Hematopoietic multipotent progenitor cell treated with erythropoietin and hydrocortisone succinate and interleukin-3 and kit ligand, for 6 days (in vitro differentiated cells): ENCODE measurements around the gene CRAMP1.
A peak's percentile ranks its signal among the peaks of the same experiment; 100 is the strongest.
"Not testable (repeated sequence)": the region's sequence is repeated elsewhere in the genome, so short reads cannot be mapped to it uniquely, and the experiment has no call there.

ENCODE experiments used
- DNase-seq: peaks from one replicate; pipeline ENCODE4 v3.0.0-alpha.2; 2015

CRAMP1 gene

DNA sequence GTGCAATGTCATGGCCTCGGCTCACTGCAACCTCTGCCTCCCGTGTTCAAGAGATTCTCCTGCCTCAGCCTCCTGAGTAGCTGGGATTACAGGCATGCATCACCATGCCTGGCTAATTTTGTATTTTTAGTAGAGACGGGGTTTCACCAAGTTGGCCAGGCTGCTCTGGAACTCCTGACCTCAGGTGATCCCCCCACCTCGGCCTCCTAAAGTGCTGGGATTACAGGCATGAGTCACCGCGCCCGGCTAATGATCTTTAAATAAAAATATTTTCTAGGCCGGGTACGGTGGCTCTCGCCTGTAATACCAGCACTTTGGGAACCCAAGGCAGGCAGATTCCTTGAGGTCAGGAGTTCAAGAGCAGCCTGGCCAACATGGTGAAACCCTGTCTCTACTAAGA, 106.1 kb downstream of the CRAMP1 start:
- not testable (repeated sequence) for DNase-seq

GRCh38 chr16:1719559-1720229, 107.5 kb downstream of the CRAMP1 start:
- not testable (repeated sequence) for DNase-seq

DNA sequence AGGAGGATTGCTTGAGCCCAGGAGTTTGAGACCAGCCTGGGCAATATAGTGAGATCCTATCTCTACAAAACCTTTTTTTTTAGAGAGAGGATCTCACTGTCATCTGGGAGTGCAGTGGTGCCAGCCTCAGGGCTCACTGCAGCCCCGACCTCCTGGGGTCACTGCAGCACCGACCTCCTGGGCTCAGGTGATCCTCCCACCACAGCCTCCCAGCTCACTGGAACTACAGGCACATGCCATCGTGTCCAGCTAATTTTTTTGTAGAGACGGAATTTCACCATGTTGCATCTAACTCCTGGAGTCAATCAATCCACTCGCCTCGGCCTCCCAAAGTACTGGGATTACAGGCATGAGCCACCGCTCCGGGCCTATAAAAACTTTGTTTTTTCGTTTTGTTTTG, 109.2 kb downstream of the CRAMP1 start:
- DNase-seq = no peak

DNA sequence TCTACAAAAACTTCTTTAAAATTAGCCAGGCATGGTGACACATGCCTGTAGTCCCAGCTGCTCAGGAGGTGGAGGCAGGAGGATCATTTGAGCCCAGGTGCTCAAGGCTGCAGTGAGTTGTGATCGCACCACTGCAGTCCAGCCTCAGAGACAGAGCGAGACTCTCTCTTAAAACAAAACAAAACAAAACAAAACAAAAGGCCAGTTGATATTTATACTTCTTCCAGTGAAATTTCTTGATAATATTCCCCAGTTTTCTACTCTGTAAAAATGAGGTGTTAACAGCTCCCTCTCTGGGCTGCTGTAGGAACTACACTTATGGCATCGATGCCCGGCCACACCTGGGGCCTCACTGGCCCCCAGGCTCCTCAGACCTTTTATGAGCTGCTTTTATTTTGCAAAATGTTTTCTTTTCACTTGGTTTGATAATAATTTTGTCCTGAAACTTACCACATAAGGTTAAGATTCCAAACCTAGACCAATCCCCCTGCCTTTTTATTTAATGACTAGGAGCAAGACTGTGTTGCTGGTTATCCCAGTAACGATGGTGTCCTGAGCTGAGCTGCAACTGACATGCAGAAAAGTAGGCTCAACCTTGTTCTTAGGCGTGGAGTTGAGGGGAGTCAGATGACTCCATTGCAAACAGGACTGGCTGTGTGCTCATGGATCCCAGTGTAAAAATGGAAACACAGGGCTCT, 111.4 kb downstream of the CRAMP1 start:
- DNase-seq = peak; percentile 79

- no peak for DNase-seq
Observed at GRCh38 chr16:1724491-1724890, 112.3 kb downstream of the CRAMP1 start.

GRCh38 chr16:1726661-1727502, 114.7 kb downstream of the CRAMP1 start:
- DNase-seq = no peak
